Neuron (in vitro differentiated cells): Measurements from ENCODE around the gene RIOK3.

Experiments
- H2AFZ ChIP-seq: one replicate; pipeline ENCODE4 v1.6.1; 2013; ENCODE audit warnings: low read depth, mild to moderate bottlenecking, inconsistent platforms, low read length, moderate library complexity
- H3K27me3 ChIP-seq: one replicate; pipeline ENCODE4 v1.6.1; 2013; ENCODE audit warnings: low read length; ENCODE audit not compliant: insufficient read depth
- H3K36me3 ChIP-seq: one replicate; pipeline ENCODE4 v1.6.1; 2013; ENCODE audit warnings: low read length; ENCODE audit not compliant: insufficient read depth
- H3K4me1 ChIP-seq: one replicate; pipeline ENCODE4 v1.6.1; 2013; ENCODE audit warnings: low read length; ENCODE audit not compliant: insufficient read depth
- H3K4me3 ChIP-seq: 2 replicates; pipeline ENCODE4 v1.5.1; 2013; ENCODE audit warnings: mild to moderate bottlenecking, low read length, moderate library complexity
- H3K9me3 ChIP-seq: one replicate; pipeline ENCODE4 v1.6.1; 2013; ENCODE audit warnings: low read length

The RIOK3 gene

GRCh38 chr18:23530195-23530594, 77.1 kb downstream of the RIOK3 start:
- no peak overlapping the region for H2AFZ ChIP-seq
- no peaks in the 10 kb centered on the region for H3K27me3 ChIP-seq
- H3K36me3 ChIP-seq: peaks cover 85% of the 10 kb centered on the region
- H3K4me1 ChIP-seq: no peaks in the 10 kb centered on the region
- H3K4me3 ChIP-seq: no peak overlapping the region
- H3K9me3 ChIP-seq: no peaks in the 10 kb centered on the region

DNA sequence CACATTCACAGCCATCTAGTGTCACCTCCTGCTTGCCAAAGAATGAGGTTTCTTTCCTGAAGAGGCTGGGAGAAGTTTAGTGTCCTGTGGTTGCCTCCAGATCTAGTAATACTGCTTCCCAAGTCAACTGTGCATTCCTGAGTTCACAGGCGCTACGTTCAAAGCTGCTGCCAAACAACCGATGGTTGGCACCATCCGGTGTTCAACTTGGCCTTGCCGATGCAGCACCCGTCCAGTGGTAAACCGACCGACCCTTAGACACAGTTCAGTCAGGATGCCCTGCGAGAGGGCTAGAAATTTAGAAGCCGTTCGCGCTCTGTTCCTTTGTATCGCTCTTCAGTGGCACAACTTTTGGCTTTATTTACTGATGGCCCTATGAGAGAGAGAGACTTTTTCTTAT, 78.8 kb downstream of the RIOK3 start:
- Histone ChIP-seq H3K27me3 (no peaks in the 10 kb centered on the region), H3K4me3 (no peak overlapping the region), H3K4me1 (no peaks in the 10 kb centered on the region), H2AFZ (no peak overlapping the region), H3K36me3 (peaks cover 89% of the 10 kb centered on the region), H3K9me3 (no peaks in the 10 kb centered on the region)
